Retinal pigment epithelial cell (primary cell): ENCODE results near the gene AGAP1.
"Not testable (repeated sequence)": the region's sequence is repeated elsewhere in the genome, so short reads cannot be mapped to it uniquely, and the experiment has no call there.

Source experiments
- DNase-seq: peaks from one replicate; pipeline ENCODE4 v3.0.0-alpha.2; 2010; ENCODE audit warnings: low read depth
- H3K4me3 ChIP-seq: 2 replicates; pipeline ENCODE4 v1.5.1; 2011; ENCODE audit warnings: mild to moderate bottlenecking, low read length, control low read depth, moderate library complexity
- TF ChIP-seq, protein P1 (sequence below): conservative IDR thresholded peaks from 2 replicates; pipeline ENCODE4 v1.5.1; 2011; ENCODE audit warnings: low read depth, low read length, control low read depth, inconsistent platforms

AGAP1 gene

DNA sequence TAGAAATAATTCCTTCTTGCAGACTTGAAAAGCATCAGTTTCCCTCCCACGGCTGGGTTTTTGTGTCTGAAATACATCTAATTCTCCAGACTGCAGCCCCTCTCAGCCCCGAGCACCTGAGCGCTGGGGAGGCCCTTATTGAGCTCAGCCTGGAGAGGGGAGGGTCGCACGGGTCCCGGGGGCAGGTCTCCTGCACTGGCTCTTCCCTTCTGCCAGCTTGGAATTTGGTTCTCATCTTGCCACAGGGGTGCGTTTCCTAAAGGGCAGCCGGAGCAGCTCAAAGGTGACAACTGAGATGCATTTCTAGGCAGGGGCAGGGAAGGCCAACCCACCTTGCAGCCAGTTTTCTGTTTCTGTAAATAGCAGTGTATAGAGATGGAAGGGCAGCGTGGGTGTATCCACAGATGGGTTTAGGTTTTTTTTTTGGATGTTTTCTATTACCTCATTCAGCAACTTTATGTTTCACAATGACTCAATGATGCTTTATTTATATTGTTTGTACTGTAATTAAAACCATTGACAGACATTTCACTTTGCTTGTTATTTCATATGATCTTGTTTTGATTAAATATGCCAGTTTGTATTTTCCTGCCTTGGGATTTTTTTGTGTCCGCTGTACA, 637.3 kb downstream of the AGAP1 start:
- no peak overlapping the region for H3K4me3 ChIP-seq
- TF ChIP-seq, protein P1, sequence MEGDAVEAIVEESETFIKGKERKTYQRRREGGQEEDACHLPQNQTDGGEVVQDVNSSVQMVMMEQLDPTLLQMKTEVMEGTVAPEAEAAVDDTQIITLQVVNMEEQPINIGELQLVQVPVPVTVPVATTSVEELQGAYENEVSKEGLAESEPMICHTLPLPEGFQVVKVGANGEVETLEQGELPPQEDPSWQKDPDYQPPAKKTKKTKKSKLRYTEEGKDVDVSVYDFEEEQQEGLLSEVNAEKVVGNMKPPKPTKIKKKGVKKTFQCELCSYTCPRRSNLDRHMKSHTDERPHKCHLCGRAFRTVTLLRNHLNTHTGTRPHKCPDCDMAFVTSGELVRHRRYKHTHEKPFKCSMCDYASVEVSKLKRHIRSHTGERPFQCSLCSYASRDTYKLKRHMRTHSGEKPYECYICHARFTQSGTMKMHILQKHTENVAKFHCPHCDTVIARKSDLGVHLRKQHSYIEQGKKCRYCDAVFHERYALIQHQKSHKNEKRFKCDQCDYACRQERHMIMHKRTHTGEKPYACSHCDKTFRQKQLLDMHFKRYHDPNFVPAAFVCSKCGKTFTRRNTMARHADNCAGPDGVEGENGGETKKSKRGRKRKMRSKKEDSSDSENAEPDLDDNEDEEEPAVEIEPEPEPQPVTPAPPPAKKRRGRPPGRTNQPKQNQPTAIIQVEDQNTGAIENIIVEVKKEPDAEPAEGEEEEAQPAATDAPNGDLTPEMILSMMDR, result no peak
- no peak for DNase-seq

DNA sequence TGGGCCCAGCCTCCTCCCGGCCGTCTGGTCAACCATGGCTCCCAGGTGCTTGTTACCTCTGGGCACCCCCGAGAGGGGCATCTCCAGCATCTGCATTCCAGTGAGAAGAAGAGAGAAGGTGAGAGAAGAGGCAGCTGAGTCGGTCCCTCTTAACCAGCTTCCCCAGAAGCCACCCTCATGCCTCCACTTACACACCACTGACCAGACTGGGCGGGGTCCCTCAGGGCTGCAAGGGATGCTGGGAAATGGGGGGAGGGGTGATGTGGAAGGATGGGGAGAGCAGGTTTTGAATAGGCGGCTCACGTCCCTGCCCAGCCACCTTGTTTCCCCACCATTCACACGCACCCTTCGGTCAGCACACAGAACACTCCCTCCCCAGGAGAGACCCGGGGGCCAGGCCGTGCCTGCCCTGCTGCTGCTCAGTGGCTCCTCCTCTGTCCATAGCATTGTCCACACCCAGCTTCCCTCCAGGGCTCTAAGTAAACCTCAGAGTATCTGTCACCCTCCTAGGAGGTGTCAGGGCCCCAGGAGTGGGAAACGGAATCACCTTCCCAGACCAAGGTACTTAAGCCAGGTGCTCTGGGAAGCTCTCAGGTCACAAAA, 639.7 kb downstream of the AGAP1 start:
- no peak for DNase-seq
- no peak overlapping the region for H3K4me3 ChIP-seq
- TF ChIP-seq, protein P1, result no peak

DNA sequence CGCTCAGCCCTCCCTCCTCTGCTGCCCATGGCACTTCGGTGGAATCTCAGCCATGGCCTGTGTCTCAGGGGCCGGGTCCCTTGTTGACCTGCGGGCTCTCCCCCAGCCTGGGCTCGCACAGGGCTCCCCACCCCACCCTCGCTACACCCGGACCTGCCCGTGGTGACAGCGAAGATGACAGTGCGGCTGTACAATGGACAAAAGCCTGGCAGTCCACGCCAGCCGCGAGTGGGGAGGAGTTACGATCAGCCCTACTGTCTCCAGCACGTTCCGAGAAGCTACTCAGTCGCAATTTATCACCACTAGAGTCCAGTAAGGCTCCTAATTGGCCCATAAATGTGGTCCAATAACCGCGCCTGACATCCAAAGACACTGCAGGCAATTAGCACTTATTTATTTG, 642.7 kb downstream of the AGAP1 start:
- DNase-seq, result no peak
- TF ChIP-seq, protein P1, result no peak
- H3K4me3 ChIP-seq, result no peak overlapping the region

DNA sequence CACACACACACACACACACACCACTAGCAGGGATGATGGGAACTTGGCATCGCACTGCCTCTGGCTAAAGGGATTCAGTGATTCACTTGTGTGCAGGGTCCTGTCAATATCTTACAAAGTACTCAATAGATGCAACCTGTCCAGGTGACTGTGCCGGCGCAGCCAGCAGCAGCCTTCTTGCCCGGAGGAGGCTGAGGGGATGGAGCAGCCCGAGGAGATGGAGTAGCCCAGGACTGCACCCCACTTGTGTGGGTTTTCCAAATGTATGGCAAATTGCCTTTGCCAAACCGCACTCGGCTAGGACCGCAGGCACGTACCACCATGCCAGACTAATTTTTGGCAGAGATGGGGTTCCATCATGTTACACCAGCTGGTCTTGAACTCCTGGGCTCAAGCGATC, 643.2 kb downstream of the AGAP1 start:
- H3K4me3 ChIP-seq, result no peak overlapping the region
- no peak for DNase-seq
- TF ChIP-seq, protein P1, result no peak

DNA sequence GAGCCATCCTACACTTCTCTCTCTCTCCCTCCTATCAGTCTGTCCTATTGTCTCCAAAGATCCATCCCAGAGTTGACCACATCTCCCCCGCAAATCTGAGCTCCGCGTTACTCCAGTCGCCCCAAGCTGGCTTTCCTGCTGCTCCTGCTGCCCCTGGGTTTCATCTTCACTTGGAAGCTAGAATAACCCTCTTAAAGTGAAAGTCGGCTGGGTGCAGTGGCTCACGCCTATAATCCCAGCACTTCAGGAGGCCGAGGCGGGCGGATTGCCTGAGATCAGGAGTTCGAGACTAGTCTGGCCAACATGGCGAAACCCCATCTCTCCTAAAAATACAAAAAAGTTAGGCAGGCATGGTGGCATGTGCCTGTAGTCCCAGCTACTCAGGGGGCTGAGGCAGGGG, 647.8 kb downstream of the AGAP1 start:
- DNase-seq, H3K4me3 ChIP-seq: not testable (repeated sequence)

DNA sequence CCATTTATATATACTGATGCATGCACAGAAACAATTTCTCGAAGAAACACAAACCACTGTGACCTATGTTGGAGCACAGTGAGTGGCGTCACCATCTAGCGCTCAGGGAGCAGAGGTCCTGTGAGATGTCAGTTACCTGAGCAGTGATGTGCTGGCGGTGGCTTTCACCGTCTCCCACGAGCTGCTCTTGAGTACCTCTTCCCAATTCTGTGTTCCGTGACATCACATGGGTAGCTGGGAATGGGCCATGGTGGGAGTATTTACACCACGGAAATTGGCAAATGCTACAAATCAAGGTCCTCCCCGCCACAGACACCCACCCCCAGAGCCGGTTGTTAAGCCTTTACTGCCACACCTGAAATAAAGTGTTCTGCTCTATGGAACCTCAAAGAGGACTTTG, 650.0 kb downstream of the AGAP1 start:
- H3K4me3 ChIP-seq, result no peak overlapping the region
- TF ChIP-seq, protein P1, result no peak

DNA sequence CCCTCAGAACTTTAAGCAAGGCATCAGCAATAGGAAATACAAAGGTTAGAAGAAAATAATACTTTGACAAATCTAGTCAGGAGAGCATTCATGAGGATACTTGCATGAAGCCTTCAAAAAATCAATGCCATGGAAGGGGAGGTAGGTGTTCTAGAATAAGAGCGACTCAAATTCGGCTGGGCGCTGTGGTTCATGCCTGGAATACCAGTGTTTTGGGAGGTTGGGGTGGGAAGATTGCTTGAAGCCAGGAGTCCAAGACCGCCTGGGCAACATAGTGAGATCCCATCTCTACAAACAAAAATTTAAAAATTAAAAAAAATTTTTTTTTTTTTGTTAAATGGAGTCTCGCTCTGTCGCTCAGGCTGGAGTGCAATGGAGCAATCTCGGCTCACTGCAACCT, 652.6 kb downstream of the AGAP1 start:
- TF ChIP-seq, protein P1, result no peak
- no peak overlapping the region for H3K4me3 ChIP-seq
- DNase-seq, result no peak

More for the DNA sequence above, 650.0 kb downstream of the AGAP1 start:
- no peak for DNase-seq
